ENCODE measurements around the gene TAF1B. TPM values are rescaled to one million over a fixed set of nuclear protein-coding genes. Genes with fewer than 3 reads are reported as not detected.
"Not testable (repeated sequence)": the region's sequence is repeated elsewhere in the genome, so short reads cannot be mapped to it uniquely, and the experiment has no call there.

TAF1B gene
- total RNA-seq, 6 experiments from 2014 or later: 4.8 to 8.1 (median 6.6) TPM

DNA sequence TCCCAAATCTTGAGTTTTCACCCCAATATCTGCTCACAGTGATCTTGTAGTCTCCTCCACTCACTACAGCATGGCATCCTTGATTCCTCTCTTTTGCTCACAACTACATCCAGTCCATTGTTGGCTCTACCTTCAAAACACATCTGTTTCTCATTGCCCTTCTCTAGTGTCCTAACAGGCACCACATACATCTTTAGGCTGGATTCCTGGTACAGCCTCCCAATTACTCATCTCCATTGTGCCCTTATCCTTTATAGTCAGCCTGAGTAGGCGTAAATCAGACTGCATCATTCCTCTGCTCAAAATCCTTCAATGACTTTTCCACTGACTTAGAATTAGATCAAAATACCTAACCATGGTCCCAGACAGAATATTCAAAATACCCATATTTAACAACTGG is 10.7 kb upstream of the TAF1B start:
- Histone ChIP-seq H3K27me3 (no peaks in the 10 kb centered on the region), H3K4me1 (no peaks in the 10 kb centered on the region), H3K9me3 (no peaks in the 10 kb centered on the region), H3K4me3 (no peak overlapping the region), H3K27ac (no peak overlapping the region), H3K36me3 (no peaks in the 10 kb centered on the region)
- WGBS (ENCODE audit: insufficient coverage, low coverage, low lambda C conversion rate, missing lambda C conversion rate): 89% methylated on average over 1 of the region's 1 CpG
- intact Hi-C loops (cut with DNase I): no loop called here
- ATAC-seq (no peak), DNase-seq (no peak)
- no peak for TF ChIP-seq POLR2A (IDR thresholded peaks at IDR 0.05)
- TF ChIP-seq, protein P1, sequence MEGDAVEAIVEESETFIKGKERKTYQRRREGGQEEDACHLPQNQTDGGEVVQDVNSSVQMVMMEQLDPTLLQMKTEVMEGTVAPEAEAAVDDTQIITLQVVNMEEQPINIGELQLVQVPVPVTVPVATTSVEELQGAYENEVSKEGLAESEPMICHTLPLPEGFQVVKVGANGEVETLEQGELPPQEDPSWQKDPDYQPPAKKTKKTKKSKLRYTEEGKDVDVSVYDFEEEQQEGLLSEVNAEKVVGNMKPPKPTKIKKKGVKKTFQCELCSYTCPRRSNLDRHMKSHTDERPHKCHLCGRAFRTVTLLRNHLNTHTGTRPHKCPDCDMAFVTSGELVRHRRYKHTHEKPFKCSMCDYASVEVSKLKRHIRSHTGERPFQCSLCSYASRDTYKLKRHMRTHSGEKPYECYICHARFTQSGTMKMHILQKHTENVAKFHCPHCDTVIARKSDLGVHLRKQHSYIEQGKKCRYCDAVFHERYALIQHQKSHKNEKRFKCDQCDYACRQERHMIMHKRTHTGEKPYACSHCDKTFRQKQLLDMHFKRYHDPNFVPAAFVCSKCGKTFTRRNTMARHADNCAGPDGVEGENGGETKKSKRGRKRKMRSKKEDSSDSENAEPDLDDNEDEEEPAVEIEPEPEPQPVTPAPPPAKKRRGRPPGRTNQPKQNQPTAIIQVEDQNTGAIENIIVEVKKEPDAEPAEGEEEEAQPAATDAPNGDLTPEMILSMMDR (IDR thresholded peaks at IDR 0.05): no peak

DNA sequence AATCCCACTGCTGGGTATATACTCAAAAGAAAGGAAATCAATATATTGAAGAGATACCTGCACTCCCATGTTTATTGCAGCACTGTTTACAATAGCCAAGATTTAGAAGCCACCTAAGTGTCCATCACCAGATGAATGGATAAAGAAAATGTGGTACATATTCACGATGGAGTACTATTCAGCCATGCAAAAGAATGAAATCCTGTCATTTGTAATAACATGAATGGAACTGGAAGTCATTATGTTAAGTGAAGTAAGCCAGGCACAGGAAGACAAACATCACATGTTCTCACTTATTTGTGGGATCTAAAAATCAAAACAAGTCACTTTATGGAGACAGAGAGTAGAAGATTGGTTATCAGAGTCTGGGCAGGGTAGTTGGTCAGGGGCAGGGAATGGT is 8.2 kb upstream of the TAF1B start:
- intact Hi-C loops (cut with DNase I); H3K4me3 ChIP-seq; H3K27me3 ChIP-seq; H3K36me3 ChIP-seq; DNase-seq; H3K9me3 ChIP-seq; ATAC-seq; H3K27ac ChIP-seq; H3K4me1 ChIP-seq: not testable (repeated sequence)
- WGBS (ENCODE audit: insufficient coverage, low coverage, low lambda C conversion rate, missing lambda C conversion rate): 73% methylated on average over 1 of the region's 1 CpG

DNA sequence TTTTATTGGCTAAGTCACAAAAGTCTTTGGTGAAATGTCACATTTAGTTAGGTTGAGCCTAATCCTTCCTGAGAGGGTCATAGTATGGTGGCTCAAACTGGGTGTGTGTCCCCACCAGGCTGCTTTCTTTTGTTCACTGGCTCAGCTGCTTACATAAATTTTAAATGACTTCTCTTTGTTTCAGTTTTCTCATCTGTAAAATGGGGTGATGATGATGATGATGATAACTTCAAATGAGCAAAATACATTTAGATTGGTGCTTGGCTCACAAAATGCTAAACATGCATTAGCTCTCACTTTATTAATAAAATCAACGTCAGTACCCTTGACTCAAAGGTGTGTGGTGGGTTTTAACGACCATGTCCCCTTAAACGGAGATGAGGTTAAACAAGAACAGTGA is 7.2 kb upstream of the TAF1B start:
- DNase-seq: no peak
- H3K27ac ChIP-seq: no peak overlapping the region

DNA sequence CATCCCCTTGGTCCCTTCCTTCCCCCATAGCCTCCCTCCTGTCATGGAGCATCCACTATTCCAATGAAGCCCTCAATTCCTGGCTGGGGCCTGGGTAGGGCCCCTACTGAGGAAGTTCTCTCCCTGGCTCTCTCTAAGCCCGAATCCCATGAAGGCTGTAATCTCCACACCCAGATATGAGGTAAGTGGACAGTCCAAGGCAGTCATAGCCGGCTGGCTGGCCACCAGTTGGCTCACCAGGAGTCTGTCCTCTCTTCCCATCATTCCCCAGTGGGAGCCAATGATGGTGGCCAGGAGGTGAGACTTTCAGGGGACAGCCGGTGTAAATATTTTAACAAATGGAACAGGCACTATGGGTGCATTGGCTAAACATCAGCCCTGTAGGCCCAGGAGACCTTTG is 6.8 kb upstream of the TAF1B start:
- ATAC-seq: no peak
- H3K4me3 ChIP-seq: no peak overlapping the region
- intact Hi-C loops (cut with DNase I): no loop called here
- no peak for TF ChIP-seq POLR2A (IDR thresholded peaks at IDR 0.05)
- TF ChIP-seq, protein P1 (IDR thresholded peaks at IDR 0.05): no peak
- no peaks in the 10 kb centered on the region for H3K36me3 ChIP-seq
- no peaks in the 10 kb centered on the region for H3K27me3 ChIP-seq
- WGBS (ENCODE audit: insufficient coverage, low coverage, low lambda C conversion rate, missing lambda C conversion rate): no CpG with 5 or more reads among the region's 3 CpGs
- no peak overlapping the region for H3K27ac ChIP-seq
- H3K9me3 ChIP-seq: no peaks in the 10 kb centered on the region
- H3K4me1 ChIP-seq: no peaks in the 10 kb centered on the region
- no peak for DNase-seq

More for the DNA sequence above, 7.2 kb upstream of the TAF1B start:
- TF ChIP-seq, protein P1 (IDR thresholded peaks at IDR 0.05): no peak
- no peak for TF ChIP-seq POLR2A (IDR thresholded peaks at IDR 0.05)
- 78% methylated on average over 3 of the region's 3 CpGs for WGBS (ENCODE audit: insufficient coverage, low coverage, low lambda C conversion rate, missing lambda C conversion rate)
- Histone ChIP-seq H3K4me3 (no peak overlapping the region), H3K36me3 (no peaks in the 10 kb centered on the region), H3K9me3 (no peaks in the 10 kb centered on the region), H3K27me3 (no peaks in the 10 kb centered on the region), H3K4me1 (no peaks in the 10 kb centered on the region)
- ATAC-seq: no peak
- intact Hi-C loops (cut with DNase I): no loop called here

DNA sequence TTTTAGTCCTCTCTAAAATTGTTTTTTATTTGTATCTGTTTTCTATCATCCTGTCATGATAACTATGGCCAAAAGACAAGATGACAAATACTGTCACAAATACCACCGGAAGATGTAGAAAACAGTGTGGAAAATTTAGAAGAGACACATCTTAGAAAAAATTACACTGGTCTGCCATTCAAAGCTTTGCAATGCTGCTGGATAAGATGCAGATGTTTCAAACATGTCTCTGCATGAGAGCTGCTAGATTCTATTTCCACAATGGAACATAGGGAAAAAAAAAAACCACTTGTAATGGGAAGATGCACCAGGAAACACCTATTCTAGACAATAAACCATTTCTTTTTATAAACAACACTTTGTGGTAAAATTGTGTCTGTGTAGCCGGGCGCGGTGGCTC is 5.8 kb upstream of the TAF1B start:
- ATAC-seq (no peak), DNase-seq (no peak)
- Histone ChIP-seq H3K36me3 (no peaks in the 10 kb centered on the region), H3K27ac (no peak overlapping the region), H3K4me3 (no peak overlapping the region), H3K4me1 (no peaks in the 10 kb centered on the region), H3K9me3 (no peaks in the 10 kb centered on the region), H3K27me3 (no peaks in the 10 kb centered on the region)
- intact Hi-C loops (cut with DNase I): no loop called here
- 92% methylated on average over 4 of the region's 4 CpGs for WGBS (ENCODE audit: insufficient coverage, low coverage, low lambda C conversion rate, missing lambda C conversion rate)
- TF ChIP-seq, protein P1 (IDR thresholded peaks at IDR 0.05): no peak
- no peak for TF ChIP-seq POLR2A (IDR thresholded peaks at IDR 0.05)
